Fibroblast of lung (primary cell): Measurements from ENCODE around the gene TUBB4B. TPM values are rescaled to one million over a fixed set of nuclear protein-coding genes. Genes with fewer than 3 reads are reported as not detected.

Experiments
- DNase-seq, 2 donors: peaks; one replicate each; pipeline versions ENCODE4 v3.0.0 to v3.0.0-alpha.2; 2010; ENCODE audit warnings: low read depth in 2 of 2
- H2AFZ ChIP-seq: 2 replicates; pipeline ENCODE4 v1.5.1; 2012; ENCODE audit warnings: low read length, control low read depth, inconsistent platforms
- H3K27ac ChIP-seq: 2 replicates; pipeline ENCODE4 v1.5.1; 2011; ENCODE audit warnings: low read length, control low read depth; ENCODE audit not compliant: insufficient read depth
- H3K27me3 ChIP-seq: 2 replicates; pipeline ENCODE4 v1.5.1; 2011; ENCODE audit warnings: mild to moderate bottlenecking, low read length; ENCODE audit not compliant: control insufficient read depth, insufficient read depth
- H3K36me3 ChIP-seq: 2 replicates; pipeline ENCODE4 v1.5.1; 2011; ENCODE audit warnings: low read length; ENCODE audit not compliant: control insufficient read depth, insufficient read depth
- H3K4me1 ChIP-seq: 2 replicates; pipeline ENCODE4 v1.5.1; 2011; ENCODE audit warnings: low read length; ENCODE audit not compliant: control insufficient read depth, insufficient read depth; ENCODE audit errors: extremely low read depth
- H3K4me2 ChIP-seq: 2 replicates; pipeline ENCODE4 v1.5.1; 2011; ENCODE audit warnings: low read length, control low read depth; ENCODE audit not compliant: insufficient read depth; ENCODE audit errors: extremely low read depth
- H3K4me3 ChIP-seq, 4 experiments: fragments of 200-600 bp in 1 of 4; sonication (generic) in 1 of 4; replicated peaks in 1 of 4; 2 replicates each; pipeline ENCODE4 v1.5.1; 2011 to 2016; ENCODE audit warnings: low read length in 4 of 4, low read depth in 3 of 4, mild to moderate bottlenecking in 3 of 4, control low read depth in 2 of 4, inconsistent platforms in 1 of 4, mixed read lengths in 1 of 4; ENCODE audit not compliant: insufficient read depth in 1 of 4; ENCODE audit errors: control extremely low read depth in 1 of 4
- H3K79me2 ChIP-seq: 2 replicates; pipeline ENCODE4 v1.5.1; 2012; ENCODE audit warnings: mild to moderate bottlenecking, low read length, inconsistent platforms; ENCODE audit not compliant: control insufficient read depth, insufficient read depth
- H3K9ac ChIP-seq: 2 replicates; pipeline ENCODE4 v1.5.1; 2011; ENCODE audit warnings: mild to moderate bottlenecking, low read length, control low read depth; ENCODE audit not compliant: insufficient read depth
- H3K9me3 ChIP-seq: 2 replicates; pipeline ENCODE4 v1.5.1; 2012; ENCODE audit warnings: low read depth, low read length; ENCODE audit not compliant: control insufficient read depth, insufficient read depth
- H4K20me1 ChIP-seq: 2 replicates; pipeline ENCODE4 v1.5.1; 2011; ENCODE audit warnings: low read length; ENCODE audit not compliant: control insufficient read depth, insufficient read depth; ENCODE audit errors: extremely low read depth
- EZH2 ChIP-seq: IDR thresholded peaks from 2 replicates; pipeline ENCODE4 v1.5.1; 2012; ENCODE audit warnings: low read length, control low read depth, mild to moderate bottlenecking; ENCODE audit errors: missing control alignments
- polyA plus RNA-seq, 2 donors: library from polyadenylated mRNA; depleted of rRNA in 1 of 2; stranded (reverse) in 1 of 2; unstranded in 1 of 2; fragments of >200 nt; gene quantifications; 2 replicates each; pipeline ENCODE4 v1.2.1, GENCODE V29; 2011 to 2012; ENCODE audit warnings: missing spikeins in 1 of 2
- total RNA-seq: library from RNA; depleted of rRNA; stranded (reverse); fragments of >200 nt; gene quantifications from 2 replicates; pipeline ENCODE4 v1.2.1, GENCODE V29; 2014
- TF ChIP-seq, protein P1 (sequence below), 2 donors: IDR thresholded peaks in 1 of 2; conservative IDR thresholded peaks in 1 of 2; 1 replicate in 1 of 2; 2 replicates in 1 of 2; pipeline ENCODE4 v1.5.1; 2011 to 2012; ENCODE audit warnings: low read length in 2 of 2, control low read depth in 1 of 2, inconsistent platforms in 1 of 2, low read depth in 1 of 2, mild to moderate bottlenecking in 1 of 2

The TUBB4B gene
- total and polyA plus RNA-seq, 2 donors (not counting 1 experiment from before 2014, with no cell fraction given) = 111 to 332 TPM

DNA sequence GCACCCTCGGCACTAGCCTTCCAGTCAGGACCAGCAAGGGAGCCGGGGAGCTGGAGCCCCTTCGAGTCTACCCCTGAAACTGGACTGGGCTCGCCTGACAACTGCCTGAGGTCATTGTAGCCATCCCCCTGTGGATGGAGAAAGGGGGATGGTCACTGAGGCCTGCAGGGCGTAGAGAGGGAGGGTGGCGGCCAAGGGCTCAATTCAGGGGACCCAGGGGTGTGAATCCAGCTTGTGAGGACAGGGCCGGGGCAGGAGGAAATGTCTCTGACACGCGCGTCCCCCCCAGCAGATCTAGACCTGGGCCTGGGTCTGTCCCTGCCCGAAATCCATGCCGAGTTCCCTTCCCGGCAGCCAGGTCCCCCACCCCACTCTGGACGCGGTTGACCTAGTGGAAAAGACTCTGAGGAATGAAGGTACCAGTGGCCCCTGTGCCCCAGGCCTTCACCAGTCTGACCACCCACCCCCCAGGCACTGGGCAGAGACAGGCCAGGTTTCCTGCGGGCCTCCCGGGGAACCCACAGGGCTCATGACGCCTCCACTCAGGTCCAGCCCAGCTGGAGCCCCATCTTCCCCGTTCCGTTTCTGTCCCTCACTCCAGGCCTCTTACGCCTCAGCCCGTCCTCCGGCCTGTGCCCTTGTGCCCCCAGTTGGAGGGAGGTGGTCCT lies 9.6 kb upstream of the TUBB4B start:
- Histone ChIP-seq H2AFZ (no peak overlapping the region), H4K20me1 (no peaks in the 10 kb centered on the region), H3K4me2 (no peak overlapping the region), H3K27ac (no peak overlapping the region), H3K36me3 (no peaks in the 10 kb centered on the region), H3K79me2 (no peaks in the 10 kb centered on the region), H3K4me1 (no peaks in the 10 kb centered on the region), H3K27me3 (no peaks in the 10 kb centered on the region), H3K9ac (no peak overlapping the region), H3K9me3 (no peaks in the 10 kb centered on the region), H3K4me3 (no peak overlapping the region)
- DNase-seq = no peak
- no peak for TF ChIP-seq EZH2
- TF ChIP-seq, protein P1, sequence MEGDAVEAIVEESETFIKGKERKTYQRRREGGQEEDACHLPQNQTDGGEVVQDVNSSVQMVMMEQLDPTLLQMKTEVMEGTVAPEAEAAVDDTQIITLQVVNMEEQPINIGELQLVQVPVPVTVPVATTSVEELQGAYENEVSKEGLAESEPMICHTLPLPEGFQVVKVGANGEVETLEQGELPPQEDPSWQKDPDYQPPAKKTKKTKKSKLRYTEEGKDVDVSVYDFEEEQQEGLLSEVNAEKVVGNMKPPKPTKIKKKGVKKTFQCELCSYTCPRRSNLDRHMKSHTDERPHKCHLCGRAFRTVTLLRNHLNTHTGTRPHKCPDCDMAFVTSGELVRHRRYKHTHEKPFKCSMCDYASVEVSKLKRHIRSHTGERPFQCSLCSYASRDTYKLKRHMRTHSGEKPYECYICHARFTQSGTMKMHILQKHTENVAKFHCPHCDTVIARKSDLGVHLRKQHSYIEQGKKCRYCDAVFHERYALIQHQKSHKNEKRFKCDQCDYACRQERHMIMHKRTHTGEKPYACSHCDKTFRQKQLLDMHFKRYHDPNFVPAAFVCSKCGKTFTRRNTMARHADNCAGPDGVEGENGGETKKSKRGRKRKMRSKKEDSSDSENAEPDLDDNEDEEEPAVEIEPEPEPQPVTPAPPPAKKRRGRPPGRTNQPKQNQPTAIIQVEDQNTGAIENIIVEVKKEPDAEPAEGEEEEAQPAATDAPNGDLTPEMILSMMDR (conservative IDR thresholded peaks at IDR 0.05 in 1 of 2, IDR thresholded peaks at IDR 0.05 in 1 of 2; ENCODE audit: low read depth in 1 of 2, low read length in 2 of 2) = no peak

DNA sequence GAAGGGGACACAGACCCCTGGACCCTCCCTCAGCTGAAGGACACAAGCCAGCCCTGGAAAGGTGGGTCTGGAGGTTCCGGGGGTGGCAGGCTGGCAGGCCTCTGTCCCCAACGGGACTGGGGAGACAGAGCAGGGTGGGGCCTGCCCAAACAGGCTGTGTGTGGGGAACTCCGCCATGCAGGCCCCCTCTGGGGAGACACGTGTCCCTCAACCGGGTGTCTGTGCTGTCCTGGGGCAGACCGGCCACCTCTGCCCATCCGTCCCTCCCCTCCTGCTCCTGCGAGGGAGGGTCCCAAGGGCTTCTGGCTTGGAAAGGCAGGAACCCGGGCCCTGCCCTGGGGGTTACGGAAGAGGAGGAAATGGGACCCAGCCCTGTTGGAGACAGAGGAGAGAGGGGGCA lies 9.0 kb upstream of the TUBB4B start:
- no peak overlapping the region for H2AFZ ChIP-seq
- H3K4me3 ChIP-seq = no peak overlapping the region
- TF ChIP-seq, protein P1 (conservative IDR thresholded peaks at IDR 0.05 in 1 of 2, IDR thresholded peaks at IDR 0.05 in 1 of 2; ENCODE audit: low read depth in 1 of 2, low read length in 2 of 2) = no peak
- no peak for TF ChIP-seq EZH2

DNA sequence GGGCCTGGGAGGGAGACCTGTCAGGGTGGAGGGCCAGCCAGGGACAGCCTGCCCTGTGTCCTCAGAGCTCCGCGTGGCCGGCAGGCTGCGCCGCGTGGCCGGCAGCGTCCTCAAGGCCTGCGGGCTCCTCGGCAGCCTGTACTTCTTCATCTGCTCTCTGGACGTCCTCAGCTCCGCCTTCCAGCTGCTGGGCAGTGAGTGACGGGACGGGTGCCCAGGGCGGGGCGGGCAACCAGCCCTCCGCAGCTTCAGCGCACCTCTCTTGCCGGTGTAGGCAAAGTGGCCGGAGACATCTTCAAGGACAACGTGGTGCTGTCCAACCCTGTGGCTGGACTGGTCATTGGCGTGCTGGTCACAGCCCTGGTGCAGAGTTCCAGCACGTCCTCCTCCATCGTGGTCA lies 8.6 kb upstream of the TUBB4B start:
- TF ChIP-seq EZH2 = no peak
- TF ChIP-seq, protein P1 (conservative IDR thresholded peaks at IDR 0.05 in 1 of 2, IDR thresholded peaks at IDR 0.05 in 1 of 2; ENCODE audit: low read depth in 1 of 2, low read length in 2 of 2) = no peak
- no peak overlapping the region for H3K9ac ChIP-seq

More for the DNA sequence above, 9.0 kb upstream of the TUBB4B start:
- Histone ChIP-seq H3K4me1 (no peaks in the 10 kb centered on the region), H3K9ac (no peak overlapping the region), H3K4me2 (no peak overlapping the region), H3K36me3 (no peaks in the 10 kb centered on the region), H3K9me3 (no peaks in the 10 kb centered on the region), H3K27ac (no peak overlapping the region), H4K20me1 (no peaks in the 10 kb centered on the region), H3K27me3 (no peaks in the 10 kb centered on the region), H3K79me2 (no peaks in the 10 kb centered on the region)
- no peak for DNase-seq

More for the DNA sequence above, 8.6 kb upstream of the TUBB4B start:
- H3K4me3 ChIP-seq = no peak overlapping the region
- no peaks in the 10 kb centered on the region for H3K9me3 ChIP-seq
- no peak overlapping the region for H3K27ac ChIP-seq
- no peaks in the 10 kb centered on the region for H3K36me3 ChIP-seq
- no peaks in the 10 kb centered on the region for H3K27me3 ChIP-seq
- no peak overlapping the region for H3K4me2 ChIP-seq
- H2AFZ ChIP-seq = no peak overlapping the region
- no peaks in the 10 kb centered on the region for H4K20me1 ChIP-seq
- H3K4me1 ChIP-seq = no peaks in the 10 kb centered on the region
- no peak for DNase-seq
- no peaks in the 10 kb centered on the region for H3K79me2 ChIP-seq
